Caco-2 (cell line): ENCODE results near the gene FFAR3. TPM values are rescaled to one million over a fixed set of nuclear protein-coding genes. Genes with fewer than 3 reads are reported as not detected.

Experiments
- BruUV-seq: library from RNA; stranded (reverse); fragments of 400-500 nt; replicated peaks from 2 replicates; lab custom pipeline; 2021; lab: Mats Ljungman, UMichigan
- CTCF ChIA-PET: fragments of 300-600 bp; sonication (Branson Sonifier 250); formaldehyde crosslinking; loops from one replicate; lab custom pipeline; 2022; ENCODE audit warnings: antibody characterized with exemption; lab: Charles Lee
- POLR2A ChIA-PET: fragments of 300-600 bp; sonication (Branson Sonifier 250); formaldehyde crosslinking; loops from one replicate; lab custom pipeline; 2022; ENCODE audit warnings: antibody characterized with exemption; lab: Charles Lee
- DNase-seq, 2 experiments: peaks; one replicate each; pipeline versions ENCODE4 v3.0.0 to v3.0.0-alpha.2; 2020 to 2022
- H3K27me3 ChIP-seq: replicated peaks from 2 replicates; pipeline ENCODE4 v1.6.0; 2011; ENCODE audit warnings: low read length; ENCODE audit not compliant: control insufficient read depth, insufficient read depth
- H3K36me3 ChIP-seq: 2 replicates; pipeline ENCODE4 v1.5.1; 2011; ENCODE audit warnings: low read length; ENCODE audit not compliant: control insufficient read depth, insufficient read depth
- H3K4me1 ChIP-seq: fragments of 250-450 bp; sonication (Bioruptor Pico); 2 replicates; pipeline ENCODE4 v1.5.1; 2020; ENCODE audit warnings: mild to moderate bottlenecking
- H3K4me3 ChIP-seq: 2 replicates; pipeline ENCODE4 v1.5.1; 2011; ENCODE audit warnings: low read depth, mild to moderate bottlenecking, control low read depth, low read length
- H3K9me3 ChIP-seq: fragments of 250-450 bp; sonication (Bioruptor Pico); 2 replicates; pipeline ENCODE4 v1.5.1; 2020; ENCODE audit warnings: mild to moderate bottlenecking, moderate library complexity
- H3K27ac Mint-ChIP-seq: one replicate; pipeline ENCODE4 v1.8.0; 2022; ENCODE audit warnings: mixed read lengths; ENCODE audit not compliant: unreplicated experiment
- H3K27me3 Mint-ChIP-seq: one replicate; pipeline ENCODE4 v1.8.0; 2022; ENCODE audit warnings: mixed read lengths; ENCODE audit not compliant: insufficient read depth, unreplicated experiment
- H3K36me3 Mint-ChIP-seq: one replicate; pipeline ENCODE4 v1.8.0; 2022; ENCODE audit warnings: mild to moderate bottlenecking, mixed read lengths; ENCODE audit not compliant: insufficient read depth, unreplicated experiment
- H3K4me1 Mint-ChIP-seq: one replicate; pipeline ENCODE4 v1.8.0; 2022; ENCODE audit warnings: low read depth, mixed read lengths; ENCODE audit not compliant: unreplicated experiment
- H3K4me3 Mint-ChIP-seq: one replicate; pipeline ENCODE4 v1.8.0; 2022; ENCODE audit warnings: mild to moderate bottlenecking, moderate library complexity, mixed read lengths; ENCODE audit not compliant: unreplicated experiment
- H3K9me3 Mint-ChIP-seq: one replicate; pipeline ENCODE4 v1.8.0; 2022; ENCODE audit warnings: mixed read lengths; ENCODE audit not compliant: unreplicated experiment
- intact Hi-C: fragments of 100-400 bp; cut with micrococcal nuclease; formaldehyde crosslinking; loops from one replicate; pipeline ENCODE4 v1.10.0; 2022; ENCODE audit not compliant: unreplicated experiment
- total RNA-seq: library from RNA; stranded (reverse); gene quantifications from 2 replicates; pipeline ENCODE4 v1.2.3, GENCODE V29; 2022
- TF ChIP-seq, protein P1 (sequence below), 2 experiments: fragments of 200-600 bp in 1 of 2; IDR thresholded peaks; 1 replicate in 1 of 2; 2 replicates in 1 of 2; pipeline versions ENCODE4 v1.5.1 to v1.8.0; 2011 to 2022; ENCODE audit warnings: antibody characterized with exemption in 1 of 2, control low read depth in 1 of 2, inconsistent platforms in 1 of 2, low read depth in 1 of 2, low read length in 1 of 2, mild to moderate bottlenecking in 1 of 2, moderate library complexity in 1 of 2; ENCODE audit not compliant: insufficient read depth in 1 of 2, severe bottlenecking in 1 of 2, unreplicated experiment in 1 of 2

The FFAR3 gene
- total RNA-seq, 1 experiment from 2014 or later = not detected

DNA sequence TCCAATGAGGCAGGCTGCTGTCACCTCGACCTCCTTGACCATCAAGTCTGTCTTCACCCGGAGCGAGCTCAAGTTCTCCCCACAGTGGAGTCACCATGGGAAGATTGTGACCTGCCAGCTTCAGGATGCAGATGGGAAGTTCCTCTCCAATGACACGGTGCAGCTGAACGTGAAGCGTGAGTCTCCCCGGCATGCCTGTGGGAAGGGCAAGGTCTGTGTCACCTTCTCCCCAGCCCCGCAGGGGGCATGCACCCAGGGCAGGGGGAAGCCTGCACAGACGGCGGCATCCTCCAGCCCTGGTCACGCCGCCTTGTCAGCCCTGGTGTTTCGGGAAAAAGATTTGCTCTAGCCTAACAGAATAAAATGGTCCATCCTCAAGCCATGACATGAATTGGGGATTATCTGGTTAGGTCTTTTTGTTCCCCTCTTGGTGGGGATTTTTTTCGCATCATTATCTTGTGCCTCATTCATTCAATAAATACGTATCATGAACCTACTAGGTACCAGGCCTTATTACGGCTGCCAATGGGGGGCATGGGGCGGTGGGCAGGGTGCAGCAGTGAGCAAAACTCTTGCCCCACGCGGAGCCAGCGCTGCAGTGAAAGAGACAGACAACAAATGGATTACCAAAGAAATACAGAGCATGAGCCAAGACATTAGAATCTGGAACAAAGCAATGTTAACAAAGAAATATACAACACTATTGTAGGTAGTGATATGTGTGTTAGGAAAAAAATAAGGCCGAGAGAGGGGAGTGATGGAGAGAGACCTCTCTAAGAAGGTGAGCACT is 21.9 kb upstream of the FFAR3 start:
- peaks cover 2% of the 10 kb centered on the region for H3K27me3 Mint-ChIP-seq
- no peaks in the 10 kb centered on the region for H3K36me3 Mint-ChIP-seq
- H3K4me1 ChIP-seq = no peaks in the 10 kb centered on the region
- H3K9me3 ChIP-seq = no peaks in the 10 kb centered on the region
- H3K36me3 ChIP-seq = no peaks in the 10 kb centered on the region
- ChIA-PET POLR2A (no interaction called here), CTCF (no interaction called here)
- H3K4me3 Mint-ChIP-seq = no peak overlapping the region
- no TSS peak for BruUV-seq
- H3K27me3 ChIP-seq = no peaks in the 10 kb centered on the region
- no peaks in the 10 kb centered on the region for H3K4me1 Mint-ChIP-seq
- H3K27ac Mint-ChIP-seq = no peak overlapping the region
- no peak overlapping the region for H3K4me3 ChIP-seq
- H3K9me3 Mint-ChIP-seq = no peaks in the 10 kb centered on the region
- DNase-seq = no peak
- intact Hi-C loops = no loop called here
- TF ChIP-seq, protein P1, sequence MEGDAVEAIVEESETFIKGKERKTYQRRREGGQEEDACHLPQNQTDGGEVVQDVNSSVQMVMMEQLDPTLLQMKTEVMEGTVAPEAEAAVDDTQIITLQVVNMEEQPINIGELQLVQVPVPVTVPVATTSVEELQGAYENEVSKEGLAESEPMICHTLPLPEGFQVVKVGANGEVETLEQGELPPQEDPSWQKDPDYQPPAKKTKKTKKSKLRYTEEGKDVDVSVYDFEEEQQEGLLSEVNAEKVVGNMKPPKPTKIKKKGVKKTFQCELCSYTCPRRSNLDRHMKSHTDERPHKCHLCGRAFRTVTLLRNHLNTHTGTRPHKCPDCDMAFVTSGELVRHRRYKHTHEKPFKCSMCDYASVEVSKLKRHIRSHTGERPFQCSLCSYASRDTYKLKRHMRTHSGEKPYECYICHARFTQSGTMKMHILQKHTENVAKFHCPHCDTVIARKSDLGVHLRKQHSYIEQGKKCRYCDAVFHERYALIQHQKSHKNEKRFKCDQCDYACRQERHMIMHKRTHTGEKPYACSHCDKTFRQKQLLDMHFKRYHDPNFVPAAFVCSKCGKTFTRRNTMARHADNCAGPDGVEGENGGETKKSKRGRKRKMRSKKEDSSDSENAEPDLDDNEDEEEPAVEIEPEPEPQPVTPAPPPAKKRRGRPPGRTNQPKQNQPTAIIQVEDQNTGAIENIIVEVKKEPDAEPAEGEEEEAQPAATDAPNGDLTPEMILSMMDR (IDR thresholded peaks at IDR 0.05; ENCODE audit: insufficient read depth in 1 of 2, low read depth in 1 of 2, low read length in 1 of 2, severe bottlenecking in 1 of 2, unreplicated experiment in 1 of 2) = no peak

DNA sequence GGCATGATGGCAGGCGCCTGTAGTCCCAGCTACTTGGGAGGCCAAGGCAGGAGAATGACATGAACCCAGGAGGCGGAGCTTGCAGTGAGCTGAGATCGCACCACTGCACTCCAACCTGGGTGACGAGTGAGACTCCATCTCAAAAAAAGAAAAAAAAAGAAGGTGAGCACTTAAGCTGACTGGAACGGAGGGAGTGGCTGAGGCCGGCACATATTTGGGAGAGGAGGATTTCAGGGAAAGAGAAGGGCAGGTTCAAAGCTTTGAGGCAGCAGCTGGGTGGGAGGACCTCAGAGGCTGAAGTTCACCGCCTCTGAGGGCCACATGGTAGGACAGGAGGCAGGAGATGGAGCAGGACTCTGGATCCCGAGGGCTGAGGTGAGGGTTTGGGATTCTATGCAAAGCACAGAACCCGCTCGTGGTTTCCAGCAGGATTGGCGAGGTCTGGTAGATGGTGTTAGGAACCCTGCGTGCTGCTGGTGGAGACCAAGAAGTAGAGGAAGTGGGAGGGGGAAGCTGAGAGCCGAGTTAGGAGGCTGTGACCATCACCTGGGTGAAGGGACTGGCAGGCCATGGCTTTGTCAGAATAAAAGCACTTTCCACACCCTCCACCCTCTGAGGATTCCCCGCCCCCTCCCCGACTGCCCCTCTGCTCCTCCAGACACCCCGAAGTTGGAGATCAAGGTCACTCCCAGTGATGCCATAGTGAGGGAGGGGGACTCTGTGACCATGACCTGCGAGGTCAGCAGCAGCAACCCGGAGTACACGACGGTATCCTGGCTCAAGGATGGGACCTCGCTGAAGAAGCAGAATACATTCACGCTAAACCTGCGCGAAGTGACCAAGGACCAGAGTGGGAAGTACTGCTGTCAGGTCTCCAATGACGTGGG is 20.9 kb upstream of the FFAR3 start:
- Histone ChIP-seq H3K4me3 (no peak overlapping the region), H3K9me3 (no peaks in the 10 kb centered on the region), H3K4me1 (no peaks in the 10 kb centered on the region), H3K36me3 (no peaks in the 10 kb centered on the region), H3K27me3 (no peaks in the 10 kb centered on the region)
- ChIA-PET POLR2A (no interaction called here), CTCF (no interaction called here)
- no peak for DNase-seq
- no peak overlapping the region for H3K27ac Mint-ChIP-seq
- H3K4me3 Mint-ChIP-seq = no peak overlapping the region
- peaks cover 2% of the 10 kb centered on the region for H3K27me3 Mint-ChIP-seq
- H3K4me1 Mint-ChIP-seq = no peaks in the 10 kb centered on the region
- TF ChIP-seq, protein P1 (IDR thresholded peaks at IDR 0.05; ENCODE audit: insufficient read depth in 1 of 2, low read depth in 1 of 2, low read length in 1 of 2, severe bottlenecking in 1 of 2, unreplicated experiment in 1 of 2) = no peak
- H3K36me3 Mint-ChIP-seq = no peaks in the 10 kb centered on the region
- no TSS peak for BruUV-seq
- no peaks in the 10 kb centered on the region for H3K9me3 Mint-ChIP-seq
- intact Hi-C loops = no loop called here

DNA sequence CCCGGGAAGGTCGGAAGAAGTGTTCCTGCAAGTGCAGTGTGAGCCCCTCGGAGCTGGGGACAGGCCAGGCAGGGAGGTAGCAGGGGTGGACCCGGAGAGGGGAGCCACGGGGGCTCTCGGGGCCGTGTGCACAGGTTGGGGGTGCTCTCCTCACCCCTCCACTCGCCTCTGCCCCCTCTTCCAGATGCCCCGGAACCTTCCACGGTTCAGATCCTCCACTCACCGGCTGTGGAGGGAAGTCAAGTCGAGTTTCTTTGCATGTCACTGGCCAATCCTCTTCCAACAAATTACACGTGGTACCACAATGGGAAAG is 20.3 kb upstream of the FFAR3 start:
- Mint-ChIP-seq H3K36me3 (no peaks in the 10 kb centered on the region), H3K9me3 (no peaks in the 10 kb centered on the region), H3K4me3 (no peak overlapping the region), H3K4me1 (no peaks in the 10 kb centered on the region), H3K27ac (no peak overlapping the region), H3K27me3 (peaks cover 5% of the 10 kb centered on the region)
- Histone ChIP-seq H3K4me1 (no peaks in the 10 kb centered on the region), H3K9me3 (no peaks in the 10 kb centered on the region), H3K4me3 (no peak overlapping the region), H3K36me3 (no peaks in the 10 kb centered on the region), H3K27me3 (no peaks in the 10 kb centered on the region)
- DNase-seq = no peak
- ChIA-PET CTCF (no interaction called here), POLR2A (no interaction called here)
- TF ChIP-seq, protein P1 (IDR thresholded peaks at IDR 0.05; ENCODE audit: insufficient read depth in 1 of 2, low read depth in 1 of 2, low read length in 1 of 2, severe bottlenecking in 1 of 2, unreplicated experiment in 1 of 2) = no peak
- BruUV-seq = no TSS peak
- intact Hi-C loops = no loop called here
